HEK293T (cell line): ENCODE results near the gene OR2Y1.
"Not testable (repeated sequence)": the region's sequence is repeated elsewhere in the genome, so short reads cannot be mapped to it uniquely, and the experiment has no call there.

Source experiments
- CTCF ChIA-PET: fragments of 350-600 bp; formaldehyde crosslinking; extraction: SDS; loops from one replicate; lab custom pipeline; 2021; ENCODE audit warnings: antibody characterized with exemption, inconsistent platforms; lab: Yijun Ruan, JAX
- POLR2A ChIA-PET: fragments of 350-600 bp; formaldehyde crosslinking; extraction: SDS; loops from one replicate; lab custom pipeline; 2020; ENCODE audit warnings: antibody characterized with exemption, inconsistent platforms; lab: Yijun Ruan, JAX
- DNase-seq: peaks from one replicate; pipeline ENCODE4 v3.0.0; 2012; ENCODE audit warnings: mixed read lengths; ENCODE audit errors: extremely low spot score
- ARNT ChIP-seq: fragments of 450-650 bp; IDR thresholded peaks from 2 replicates; pipeline ENCODE4 v1.6.1; 2017; ENCODE audit warnings: mild to moderate bottlenecking
- BHLHE40 ChIP-seq: fragments of 450-650 bp; IDR thresholded peaks from 2 replicates; pipeline ENCODE4 v1.6.1; 2016; ENCODE audit warnings: mild to moderate bottlenecking, moderate library complexity, borderline replicate concordance
- CTBP1 ChIP-seq: fragments of 450-650 bp; IDR thresholded peaks from 2 replicates; pipeline ENCODE4 v1.6.1; 2016; ENCODE audit warnings: borderline replicate concordance
- ELF4 ChIP-seq: fragments of 450-650 bp; IDR thresholded peaks from 2 replicates; pipeline ENCODE4 v1.6.1; 2017; ENCODE audit warnings: antibody characterized with exemption
- FOXA1 ChIP-seq: fragments of 450-650 bp; IDR thresholded peaks from 2 replicates; pipeline ENCODE4 v1.6.1; 2016; ENCODE audit warnings: mild to moderate bottlenecking
- FOXK2 ChIP-seq: fragments of 450-650 bp; IDR thresholded peaks from 2 replicates; pipeline ENCODE4 v1.6.1; 2016; ENCODE audit warnings: mild to moderate bottlenecking
- FOXM1 ChIP-seq: fragments of 450-650 bp; IDR thresholded peaks from 2 replicates; pipeline ENCODE4 v1.6.1; 2017; ENCODE audit warnings: mild to moderate bottlenecking, borderline replicate concordance
- HDGF ChIP-seq: fragments of 450-650 bp; IDR thresholded peaks from 2 replicates; pipeline ENCODE4 v1.6.1; 2017; ENCODE audit warnings: antibody characterized with exemption, borderline replicate concordance
- L3MBTL2 ChIP-seq: fragments of 450-650 bp; conservative IDR thresholded peaks from 2 replicates; pipeline ENCODE4 v1.6.1; 2016; ENCODE audit warnings: mild to moderate bottlenecking
- LEF1 ChIP-seq: fragments of 450-650 bp; IDR thresholded peaks from 2 replicates; pipeline ENCODE4 v1.6.1; 2017; ENCODE audit warnings: mild to moderate bottlenecking, borderline replicate concordance
- NFRKB ChIP-seq: fragments of 450-650 bp; IDR thresholded peaks from 2 replicates; pipeline ENCODE4 v1.6.1; 2016; ENCODE audit warnings: mild to moderate bottlenecking, moderate library complexity
- SP1 ChIP-seq: fragments of 450-650 bp; IDR thresholded peaks from 2 replicates; pipeline ENCODE4 v1.6.1; 2017
- SUZ12 ChIP-seq: fragments of 450-650 bp; IDR thresholded peaks from 2 replicates; pipeline ENCODE4 v1.6.1; 2016; ENCODE audit warnings: mild to moderate bottlenecking
- TARDBP ChIP-seq: fragments of 450-650 bp; IDR thresholded peaks from 2 replicates; pipeline ENCODE4 v1.6.1; 2016
- ZNF384 ChIP-seq: fragments of 450-650 bp; IDR thresholded peaks from 2 replicates; pipeline ENCODE4 v1.6.1; 2016
- TF ChIP-seq, protein P1 (sequence below): fragments of 450-650 bp; IDR thresholded peaks from 2 replicates; pipeline ENCODE4 v1.6.1; 2016

Gene OR2Y1

DNA sequence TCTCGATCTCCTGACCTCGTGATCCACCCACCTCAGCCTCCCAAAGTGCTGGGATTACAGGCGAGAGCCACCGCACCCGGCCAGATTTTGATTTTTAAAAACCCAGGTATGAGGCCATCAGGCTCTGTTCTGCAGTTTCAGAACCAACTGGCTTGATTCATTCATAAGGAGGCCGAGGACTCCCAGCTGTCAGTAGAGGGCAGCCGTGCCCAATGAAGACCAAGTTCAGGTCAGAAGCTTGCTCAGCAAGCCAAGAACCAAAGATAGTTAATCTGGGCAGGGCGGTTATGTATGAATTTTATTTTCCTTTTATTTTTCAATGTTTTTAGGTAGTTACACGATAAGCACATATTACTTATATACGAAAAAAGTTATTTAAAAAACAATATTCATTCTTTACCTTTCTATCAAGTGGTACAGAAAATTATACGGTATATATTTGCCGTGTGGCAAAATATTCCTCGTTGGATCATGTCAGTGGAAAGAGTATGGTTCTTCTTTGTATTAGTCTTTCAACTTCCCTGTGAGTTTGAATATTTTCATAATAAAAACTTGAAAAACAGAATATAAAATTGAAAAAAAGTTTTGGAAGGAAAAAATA lies 44.7 kb upstream of the OR2Y1 start:
- DNase-seq, result peak; percentile 73
- TF ChIP-seq BHLHE40 (no peak), FOXK2 (no peak), HDGF (no peak), ZNF384 (no peak), FOXM1 (no peak), L3MBTL2 (no peak), LEF1 (no peak), ARNT (no peak)
- TF ChIP-seq, protein P1, sequence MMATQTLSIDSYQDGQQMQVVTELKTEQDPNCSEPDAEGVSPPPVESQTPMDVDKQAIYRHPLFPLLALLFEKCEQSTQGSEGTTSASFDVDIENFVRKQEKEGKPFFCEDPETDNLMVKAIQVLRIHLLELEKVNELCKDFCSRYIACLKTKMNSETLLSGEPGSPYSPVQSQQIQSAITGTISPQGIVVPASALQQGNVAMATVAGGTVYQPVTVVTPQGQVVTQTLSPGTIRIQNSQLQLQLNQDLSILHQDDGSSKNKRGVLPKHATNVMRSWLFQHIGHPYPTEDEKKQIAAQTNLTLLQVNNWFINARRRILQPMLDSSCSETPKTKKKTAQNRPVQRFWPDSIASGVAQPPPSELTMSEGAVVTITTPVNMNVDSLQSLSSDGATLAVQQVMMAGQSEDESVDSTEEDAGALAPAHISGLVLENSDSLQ, result no peak
- ChIA-PET CTCF (interaction anchor here (0.6 to 1.1 kb wide), 2 partner anchors 14 to 22 kb away, joined by 3 read pairs; no protein-coding TSS in a partner anchor), POLR2A (no interaction called here)

DNA sequence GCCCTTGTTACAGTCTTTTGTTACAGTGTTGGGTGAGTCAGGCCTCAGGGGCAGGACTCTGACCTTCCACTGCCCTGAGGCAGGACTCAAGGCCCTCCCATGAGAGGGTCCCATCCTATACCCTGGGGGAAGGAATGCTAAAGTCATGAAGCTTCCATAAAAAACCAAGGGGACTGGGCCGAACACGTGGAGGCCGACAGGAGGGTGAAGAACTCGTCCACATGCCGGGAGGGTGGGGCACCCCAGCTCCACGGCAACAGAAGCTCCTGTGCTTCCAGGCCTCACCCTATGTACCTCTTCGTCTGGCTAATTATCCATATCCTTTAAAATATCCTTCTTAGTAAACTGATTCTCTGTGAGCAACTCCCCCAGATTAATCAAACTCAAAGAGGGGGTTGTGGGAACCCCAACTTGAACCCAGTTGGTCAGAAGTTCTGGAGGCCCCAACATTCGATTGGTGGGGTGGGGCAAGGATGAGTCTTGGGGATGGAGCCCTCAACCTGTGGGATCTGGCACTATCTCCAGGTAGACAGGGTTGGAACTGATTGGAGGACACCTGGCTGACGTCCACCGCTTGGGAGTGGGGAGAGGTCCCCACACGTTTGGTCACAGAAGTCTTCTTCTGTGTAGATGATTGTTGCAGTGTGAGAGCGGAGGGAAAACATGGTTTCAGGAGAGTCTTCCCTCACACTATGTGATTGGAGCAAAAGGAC lies 43.6 kb upstream of the OR2Y1 start:
- POLR2A ChIA-PET, result no interaction called here
- CTCF ChIA-PET, result no interaction called here
- no peak for DNase-seq
- no peak for TF ChIP-seq BHLHE40
- TF ChIP-seq, protein P1, result no peak
- no peak for TF ChIP-seq L3MBTL2
- no peak for TF ChIP-seq FOXM1
- no peak for TF ChIP-seq CTBP1
- no peak for TF ChIP-seq HDGF
- no peak for TF ChIP-seq SP1
- no peak for TF ChIP-seq NFRKB
- TF ChIP-seq SUZ12, result no peak
- no peak for TF ChIP-seq FOXK2
- no peak for TF ChIP-seq ARNT
- no peak for TF ChIP-seq LEF1
- TF ChIP-seq ZNF384, result no peak
- TF ChIP-seq ELF4, result no peak
- TF ChIP-seq TARDBP, result no peak
- TF ChIP-seq FOXA1, result no peak

DNA sequence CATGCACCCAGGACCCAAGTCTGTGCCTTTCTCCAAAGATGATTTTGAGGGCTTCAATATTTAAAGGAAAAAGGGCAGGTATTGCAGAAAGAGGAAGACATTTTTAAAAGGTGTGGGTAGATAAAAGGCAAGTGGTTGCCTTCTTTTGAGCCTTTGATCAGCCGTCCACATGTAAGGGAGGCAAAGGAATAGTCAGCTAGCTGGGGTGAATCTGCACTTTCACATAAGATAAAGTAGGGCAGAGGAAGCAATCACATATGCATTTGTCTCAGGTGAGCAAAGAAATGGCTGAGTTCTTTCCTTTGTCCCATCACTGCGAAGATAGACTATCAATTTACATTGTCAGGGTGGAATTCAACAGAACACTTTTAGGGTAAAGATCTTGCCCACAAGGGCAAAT lies 42.9 kb upstream of the OR2Y1 start:
- POLR2A ChIA-PET, result interaction anchor here (0.7 kb wide), 1 partner anchor 29 kb away, joined by 3 read pairs; no protein-coding TSS in a partner anchor

DNA sequence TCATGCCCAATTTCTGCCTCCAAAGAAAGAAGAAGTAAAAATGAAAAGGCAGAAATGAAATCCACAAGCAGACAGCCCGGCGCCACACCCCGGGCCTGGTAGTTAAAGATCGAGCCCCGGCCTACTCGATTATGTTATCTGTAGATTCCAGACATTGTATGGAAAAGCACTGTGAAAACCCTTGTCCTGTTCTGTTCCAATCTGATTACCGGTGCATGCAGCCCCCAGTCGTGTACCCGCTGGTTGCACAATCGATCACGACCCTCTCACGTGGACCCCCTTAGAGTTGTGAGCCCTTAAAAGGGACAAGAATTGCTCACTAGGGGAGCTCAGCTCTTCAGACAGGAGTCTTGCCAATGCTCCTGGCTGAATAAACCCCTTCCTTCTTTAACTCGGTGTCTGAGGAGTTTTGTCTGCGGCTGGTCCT lies 42.1 kb upstream of the OR2Y1 start:
- DNase-seq, CTCF ChIA-PET, POLR2A ChIA-PET: not testable (repeated sequence)

More for the DNA sequence above, 42.9 kb upstream of the OR2Y1 start:
- DNase-seq, result no peak
- CTCF ChIA-PET, result no interaction called here
- TF ChIP-seq FOXK2 (no peak), CTBP1 (no peak), LEF1 (no peak), NFRKB (no peak), SP1 (no peak), FOXM1 (no peak), L3MBTL2 (no peak), ELF4 (no peak), ARNT (no peak), FOXA1 (no peak), HDGF (no peak)
- TF ChIP-seq, protein P1, result no peak

DNA sequence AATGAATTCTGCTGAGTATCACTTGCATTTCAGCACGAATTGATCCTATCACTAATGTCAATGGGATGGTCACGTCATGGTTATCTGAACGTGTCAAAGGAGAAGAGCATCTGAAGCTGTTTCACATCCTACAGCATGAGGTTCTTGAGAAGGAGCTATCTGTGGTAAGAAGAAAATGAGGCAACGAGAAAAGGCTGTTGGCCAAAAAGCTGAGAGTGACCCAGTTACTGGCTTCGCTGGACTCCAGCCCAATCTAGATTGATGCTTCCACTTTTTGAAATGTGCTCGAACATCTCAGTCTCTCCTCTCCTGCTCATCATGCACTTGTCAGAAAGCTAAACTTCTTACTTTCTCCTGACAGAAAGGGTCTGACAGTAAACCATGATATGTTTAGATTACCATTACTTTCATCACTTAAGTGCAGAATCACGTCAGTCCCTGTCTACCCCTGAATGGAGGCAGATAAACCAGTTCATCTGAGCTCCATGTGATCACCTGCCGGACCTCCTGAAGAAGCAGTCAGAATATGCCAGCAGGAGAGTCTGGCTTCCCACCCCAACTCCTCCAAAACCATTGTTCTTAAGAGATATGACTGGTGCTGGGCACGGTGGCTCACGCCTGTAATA lies 40.2 kb upstream of the OR2Y1 start:
- TF ChIP-seq FOXM1 (no peak), ELF4 (no peak), FOXK2 (no peak), SP1 (no peak), NFRKB (no peak)
- CTCF ChIA-PET, result no interaction called here
- POLR2A ChIA-PET, result no interaction called here
- DNase-seq, result no peak

DNA sequence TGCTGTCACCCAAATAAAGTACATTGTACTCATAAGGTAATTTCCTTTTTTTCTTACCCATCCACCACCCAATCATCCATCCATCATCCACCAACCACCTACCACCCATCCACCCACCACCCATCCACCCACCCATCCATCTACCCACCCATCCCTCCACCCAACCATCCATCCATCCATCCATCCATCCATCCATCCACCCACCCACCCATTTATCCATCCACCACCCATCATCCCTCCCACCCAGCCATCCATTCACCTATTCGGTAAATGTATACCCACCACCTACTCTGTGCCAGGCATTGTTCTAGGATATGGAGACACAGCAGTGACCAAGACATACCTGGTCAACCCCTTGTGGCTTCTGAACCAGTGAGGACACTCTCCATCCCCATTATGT lies 37.6 kb upstream of the OR2Y1 start:
- TF ChIP-seq SUZ12, result no peak
- no peak for TF ChIP-seq HDGF
- no peak for TF ChIP-seq FOXM1
- TF ChIP-seq FOXA1, result no peak
- no peak for TF ChIP-seq ZNF384
- TF ChIP-seq ARNT, result no peak
- no peak for TF ChIP-seq CTBP1
- no peak for TF ChIP-seq L3MBTL2
- TF ChIP-seq LEF1, result no peak
- DNase-seq, result no peak
- ChIA-PET CTCF (no interaction called here), POLR2A (no interaction called here)
